CD4-positive, alpha-beta T cell (primary cell): Measurements from ENCODE around the gene NXPH4. TPM values are rescaled to one million over a fixed set of nuclear protein-coding genes. Genes with fewer than 3 reads are reported as not detected.

ENCODE experiments used
- ATAC-seq: fragments of 200-7000 bp; cut with Tn5 transposase; one replicate; pipeline ENCODE4 v1.10.0; 2022; ENCODE audit warnings: mild to moderate bottlenecking; ENCODE audit not compliant: poor library complexity
- CTCF ChIA-PET: fragments of 350-600 bp; sonication (Branson Sonifier 250); formaldehyde crosslinking; loops from one replicate; lab custom pipeline; 2021; ENCODE audit warnings: antibody characterized with exemption, inconsistent platforms; lab: Charles Lee
- POLR2A ChIA-PET: fragments of 350-600 bp; sonication (Branson Sonifier 250); formaldehyde crosslinking; loops from one replicate; lab custom pipeline; 2021; ENCODE audit warnings: antibody characterized with exemption, inconsistent platforms; lab: Charles Lee
- DNase-seq, 14 experiments: peaks; one replicate each; pipeline ENCODE4 v3.0.0-alpha.2; 2013 to 2020; ENCODE audit warnings: mixed read lengths in 2 of 14
- H3K27ac ChIP-seq, 2 donors: one replicate each; pipeline versions ENCODE4 v1.5.1 to v1.7.0; 2013; ENCODE audit warnings: low read length in 2 of 2, low read depth in 1 of 2, mild to moderate bottlenecking in 1 of 2
- H3K27me3 ChIP-seq, 2 experiments: 1 replicate in 1 of 2; 2 replicates in 1 of 2; pipeline versions ENCODE4 v1.6.1 to v1.7.0; 2013; ENCODE audit warnings: low read length in 2 of 2, control low read depth in 1 of 2, mild to moderate bottlenecking in 1 of 2, moderate library complexity in 1 of 2; ENCODE audit not compliant: insufficient read depth in 2 of 2, control insufficient read depth in 1 of 2
- H3K36me3 ChIP-seq: one replicate; pipeline ENCODE4 v1.6.1; 2013; ENCODE audit warnings: low read length, control low read depth; ENCODE audit not compliant: insufficient read depth
- H3K4me1 ChIP-seq: one replicate; pipeline ENCODE4 v1.6.1; 2013; ENCODE audit warnings: low read length, control low read depth; ENCODE audit not compliant: insufficient read depth
- H3K4me3 ChIP-seq: one replicate; pipeline ENCODE4 v1.5.1; 2013; ENCODE audit warnings: mild to moderate bottlenecking, low read length, moderate library complexity
- H3K9me3 ChIP-seq, 2 experiments: 1 replicate in 1 of 2; 2 replicates in 1 of 2; pipeline versions ENCODE4 v1.6.1 to v1.7.0; 2013; ENCODE audit warnings: low read length in 2 of 2, mild to moderate bottlenecking in 2 of 2, control low read depth in 1 of 2, moderate library complexity in 1 of 2; ENCODE audit not compliant: control insufficient read depth in 1 of 2, insufficient read depth in 1 of 2
- H3K27ac Mint-ChIP-seq: one replicate; pipeline ENCODE4 v1.8.0; 2020; ENCODE audit warnings: mixed read lengths
- H3K27me3 Mint-ChIP-seq: one replicate; pipeline ENCODE4 v1.8.0; 2021; ENCODE audit warnings: mixed read lengths
- H3K36me3 Mint-ChIP-seq: one replicate; pipeline ENCODE4 v1.8.0; 2021; ENCODE audit warnings: low read depth, mixed read lengths
- H3K4me1 Mint-ChIP-seq: one replicate; pipeline ENCODE4 v1.8.0; 2021; ENCODE audit warnings: low read depth, mixed read lengths
- H3K4me3 Mint-ChIP-seq: one replicate; pipeline ENCODE4 v1.8.0; 2020; ENCODE audit warnings: mild to moderate bottlenecking, mixed read lengths
- H3K9me3 Mint-ChIP-seq: one replicate; pipeline ENCODE4 v1.8.0; 2020; ENCODE audit warnings: mixed read lengths
- CTCF ChIP-seq: fragments of 200-600 bp; IDR thresholded peaks from one replicate; pipeline ENCODE4 v1.8.0; 2022; ENCODE audit warnings: antibody characterized with exemption, mild to moderate bottlenecking
- intact Hi-C, 2 experiments: fragments of 100-400 bp; cut with DNase I in 1 of 2; cut with micrococcal nuclease in 1 of 2; formaldehyde crosslinking; loops; one replicate each; pipeline versions ENCODE4 v1.15.1 to v1.9.0; 2023 to 2025; cut with DNase I, micrococcal nuclease
- total RNA-seq, 174 experiments: library from RNA in 2 of 174; stranded (reverse) in 2 of 174; gene quantifications; one replicate each; pipeline ENCODE4 v1.2.3 and lab custom pipeline; 2021 to 2026

The NXPH4 gene
- total RNA-seq, 2 experiments from 2014 or later: not detected

GRCh38 chr12:57173683-57174082 lies 42.9 kb upstream of the NXPH4 start:
- TF ChIP-seq CTCF: no peak
- Histone ChIP-seq H3K9me3 (no peaks in the 10 kb centered on the region), H3K4me3 (no peak overlapping the region), H3K27me3 (no peaks in the 10 kb centered on the region), H3K36me3 (no peaks in the 10 kb centered on the region), H3K4me1 (no peaks in the 10 kb centered on the region), H3K27ac (no peak overlapping the region)
- H3K27me3 Mint-ChIP-seq: no peaks in the 10 kb centered on the region
- ATAC-seq: no peak
- intact Hi-C loops: loop anchor here (1.0 to 2.0 kb wide), 2 partner anchors 49 kb away; no protein-coding TSS in a partner anchor
- no peak for DNase-seq
- CTCF ChIA-PET: interaction anchor here (1.0 to 2.0 kb wide), 4 partner anchors 9 to 104 kb away, joined by 4 to 9 read pairs (median 4); no protein-coding TSS in a partner anchor
- H3K4me3 Mint-ChIP-seq: no peak overlapping the region
- no peak overlapping the region for H3K27ac Mint-ChIP-seq
- H3K4me1 Mint-ChIP-seq: no peaks in the 10 kb centered on the region
- POLR2A ChIA-PET: no interaction called here
- no peaks in the 10 kb centered on the region for H3K9me3 Mint-ChIP-seq
- no peaks in the 10 kb centered on the region for H3K36me3 Mint-ChIP-seq

GRCh38 chr12:57175428-57176138 lies 41.0 kb upstream of the NXPH4 start:
- Mint-ChIP-seq H3K27me3 (no peaks in the 10 kb centered on the region), H3K27ac (no peak overlapping the region), H3K36me3 (no peaks in the 10 kb centered on the region), H3K9me3 (no peaks in the 10 kb centered on the region), H3K4me1 (no peaks in the 10 kb centered on the region), H3K4me3 (no peak overlapping the region)
- H3K4me3 ChIP-seq: no peak overlapping the region
- peak; percentile 53 for TF ChIP-seq CTCF
- no peaks in the 10 kb centered on the region for H3K4me1 ChIP-seq
- POLR2A ChIA-PET: no interaction called here
- no peaks in the 10 kb centered on the region for H3K9me3 ChIP-seq
- no peak overlapping the region for H3K27ac ChIP-seq
- ATAC-seq (no peak), DNase-seq (peak in 11 of 14 experiments; percentile 9 to 64 (median 28))
- H3K27me3 ChIP-seq: no peaks in the 10 kb centered on the region
- CTCF ChIA-PET: interaction anchor here (0.5 to 2.3 kb wide), 8 partner anchors 18 to 157 kb away, joined by 3 to 11 read pairs (median 4); partner anchors contain the start of gene LRP1
- no peaks in the 10 kb centered on the region for H3K36me3 ChIP-seq
- intact Hi-C loops: no loop called here

- DNase-seq (no peak), ATAC-seq (no peak)
- no peaks in the 10 kb centered on the region for H3K4me1 ChIP-seq
- H3K4me1 Mint-ChIP-seq: no peaks in the 10 kb centered on the region
- intact Hi-C loops: no loop called here
- H3K4me3 Mint-ChIP-seq: no peak overlapping the region
- H3K27me3 Mint-ChIP-seq: no peaks in the 10 kb centered on the region
- peak; percentile 33 for TF ChIP-seq CTCF
- ChIA-PET POLR2A (no interaction called here), CTCF (interaction anchor here (0.9 to 2.3 kb wide), 7 partner anchors 19 to 107 kb away, joined by 3 to 11 read pairs (median 4); partner anchors contain the start of gene LRP1)
- H3K27ac ChIP-seq: no peak overlapping the region
- no peaks in the 10 kb centered on the region for H3K36me3 Mint-ChIP-seq
- no peaks in the 10 kb centered on the region for H3K9me3 ChIP-seq
- H3K27me3 ChIP-seq: no peaks in the 10 kb centered on the region
- no peaks in the 10 kb centered on the region for H3K36me3 ChIP-seq
- no peaks in the 10 kb centered on the region for H3K9me3 Mint-ChIP-seq
- no peak overlapping the region for H3K27ac Mint-ChIP-seq
- no peak overlapping the region for H3K4me3 ChIP-seq
Measured at GRCh38 chr12:57176139-57176477, 40.5 kb upstream of the NXPH4 start.
